Right atrium auricular region (tissue), 2 donors: Measurements from ENCODE around the gene NEDD4L. TPM values are rescaled to one million over a fixed set of nuclear protein-coding genes. Genes with fewer than 3 reads are reported as not detected.

Experiments
- DNase-seq: peaks from one replicate; pipeline ENCODE4 v3.0.0-alpha.2; 2019; ENCODE audit warnings: low spot score
- H3K27ac ChIP-seq, 2 donors: fragments of 200-600 bp; sonication (generic); 1 replicate in 1 of 2; 2 replicates in 1 of 2; pipeline ENCODE4 v1.5.1; 2016 to 2019
- H3K27me3 ChIP-seq, 2 donors: fragments of 200-600 bp; sonication (generic); one replicate each; pipeline versions ENCODE4 v1.5.1 to v1.6.0; 2017 to 2019
- H3K36me3 ChIP-seq: fragments of 200-600 bp; sonication (generic); one replicate; pipeline ENCODE4 v1.5.1; 2016
- H3K4me1 ChIP-seq, 2 donors: fragments of 200-600 bp; sonication (generic); one replicate each; pipeline versions ENCODE4 v1.5.1 to v1.6.0; 2017 to 2019
- H3K4me3 ChIP-seq, 2 donors: fragments of 200-600 bp; sonication (generic); 1 replicate in 1 of 2; 2 replicates in 1 of 2; pipeline ENCODE4 v1.5.1; 2017 to 2019; ENCODE audit warnings: mild to moderate bottlenecking in 1 of 2, moderate library complexity in 1 of 2
- H3K9me3 ChIP-seq, 2 donors: fragments of 200-600 bp; sonication (generic); one replicate each; pipeline ENCODE4 v1.5.1; 2019
- CTCF ChIP-seq, 2 donors: fragments of 200-600 bp; sonication (generic); IDR thresholded peaks; one replicate each; pipeline ENCODE4 v1.5.1; 2019; ENCODE audit warnings: antibody characterized with exemption in 2 of 2
- total RNA-seq, 2 donors: library from RNA; depleted of rRNA; stranded (reverse); fragments of >200 nt; gene quantifications; one replicate each; pipeline ENCODE4 v1.1.0, GENCODE V29; 2016

NEDD4L gene
- total RNA-seq, 2 donors from 2014 or later = 45.0 to 68.0 TPM

- Histone ChIP-seq H3K27ac (no peak overlapping the region), H3K36me3 (peaks cover 34% of the 10 kb centered on the region), H3K27me3 (no peaks in the 10 kb centered on the region), H3K9me3 (no peaks in the 10 kb centered on the region), H3K4me1 (no peaks in the 10 kb centered on the region), H3K4me3 (no peak overlapping the region)
- no peak for TF ChIP-seq CTCF (IDR thresholded peaks at IDR 0.05)
- peak; percentile 50 for DNase-seq
These were observed 344.7 kb downstream of the NEDD4L start for GRCh38 chr18:58388736-58389135.

- no peak for TF ChIP-seq CTCF (IDR thresholded peaks at IDR 0.05)
- no peaks in the 10 kb centered on the region for H3K4me1 ChIP-seq
- no peaks in the 10 kb centered on the region for H3K9me3 ChIP-seq
- H3K4me3 ChIP-seq = no peak overlapping the region
- H3K27ac ChIP-seq = no peak overlapping the region
- peaks cover 34% of the 10 kb centered on the region for H3K36me3 ChIP-seq
- DNase-seq = no peak
- no peaks in the 10 kb centered on the region for H3K27me3 ChIP-seq
These were observed 345.7 kb downstream of the NEDD4L start for GRCh38 chr18:58389745-58390144.

GRCh38 chr18:58390399-58390798 lies 346.4 kb downstream of the NEDD4L start:
- H3K27me3 ChIP-seq = no peaks in the 10 kb centered on the region
- H3K4me1 ChIP-seq = no peaks in the 10 kb centered on the region
- no peaks in the 10 kb centered on the region for H3K9me3 ChIP-seq
- no peak overlapping the region for H3K4me3 ChIP-seq
- no peak overlapping the region for H3K27ac ChIP-seq
- no peak for DNase-seq
- no peak for TF ChIP-seq CTCF (IDR thresholded peaks at IDR 0.05)
- H3K36me3 ChIP-seq = peaks cover 34% of the 10 kb centered on the region

- DNase-seq = no peak
- Histone ChIP-seq H3K27ac (no peak overlapping the region), H3K4me1 (no peaks in the 10 kb centered on the region), H3K4me3 (no peak overlapping the region), H3K27me3 (no peaks in the 10 kb centered on the region), H3K36me3 (peaks cover 34% of the 10 kb centered on the region), H3K9me3 (no peaks in the 10 kb centered on the region)
- TF ChIP-seq CTCF (IDR thresholded peaks at IDR 0.05) = no peak
These were observed 347.3 kb downstream of the NEDD4L start for GRCh38 chr18:58391231-58391825.

- H3K4me3 ChIP-seq = no peak overlapping the region
- no peaks in the 10 kb centered on the region for H3K4me1 ChIP-seq
- no peak overlapping the region for H3K27ac ChIP-seq
- peaks cover 34% of the 10 kb centered on the region for H3K36me3 ChIP-seq
- no peak for DNase-seq
- no peaks in the 10 kb centered on the region for H3K9me3 ChIP-seq
- no peak for TF ChIP-seq CTCF (IDR thresholded peaks at IDR 0.05)
- H3K27me3 ChIP-seq = no peaks in the 10 kb centered on the region
These were observed 347.9 kb downstream of the NEDD4L start for GRCh38 chr18:58391932-58392323.
